HG03095 (cell line): Measurements from ENCODE around the gene HLCS.

Experiments
- ATAC-seq: cut with Tn5 transposase; IDR thresholded peaks from one replicate; pipeline ENCODE4 v1.9.1; 2021; ENCODE audit warnings: moderate library complexity; ENCODE audit not compliant: unreplicated experiment

HLCS gene

GRCh38 chr21:36985751-36986594, 19.5 kb upstream of the HLCS start:
- no peak for ATAC-seq

GRCh38 chr21:36981977-36982700, 15.7 kb upstream of the HLCS start:
- ATAC-seq, result no peak

DNA sequence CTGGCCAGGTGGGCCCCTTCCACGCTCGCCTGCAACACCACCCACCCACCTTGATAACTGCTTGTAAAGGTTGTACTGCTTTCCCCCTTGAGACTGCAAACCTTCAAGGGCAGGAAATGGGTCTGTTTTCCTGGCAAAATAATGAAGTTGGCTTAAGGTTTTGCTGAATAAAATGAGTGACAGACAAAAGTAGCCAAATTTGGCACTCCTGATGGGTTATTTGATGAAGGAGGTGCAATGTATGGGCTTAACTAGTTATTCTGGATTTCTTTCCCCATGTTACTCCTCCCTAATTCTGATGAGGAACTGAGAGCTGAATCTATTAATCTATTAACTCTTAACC, 14.6 kb upstream of the HLCS start:
- no peak for ATAC-seq

DNA sequence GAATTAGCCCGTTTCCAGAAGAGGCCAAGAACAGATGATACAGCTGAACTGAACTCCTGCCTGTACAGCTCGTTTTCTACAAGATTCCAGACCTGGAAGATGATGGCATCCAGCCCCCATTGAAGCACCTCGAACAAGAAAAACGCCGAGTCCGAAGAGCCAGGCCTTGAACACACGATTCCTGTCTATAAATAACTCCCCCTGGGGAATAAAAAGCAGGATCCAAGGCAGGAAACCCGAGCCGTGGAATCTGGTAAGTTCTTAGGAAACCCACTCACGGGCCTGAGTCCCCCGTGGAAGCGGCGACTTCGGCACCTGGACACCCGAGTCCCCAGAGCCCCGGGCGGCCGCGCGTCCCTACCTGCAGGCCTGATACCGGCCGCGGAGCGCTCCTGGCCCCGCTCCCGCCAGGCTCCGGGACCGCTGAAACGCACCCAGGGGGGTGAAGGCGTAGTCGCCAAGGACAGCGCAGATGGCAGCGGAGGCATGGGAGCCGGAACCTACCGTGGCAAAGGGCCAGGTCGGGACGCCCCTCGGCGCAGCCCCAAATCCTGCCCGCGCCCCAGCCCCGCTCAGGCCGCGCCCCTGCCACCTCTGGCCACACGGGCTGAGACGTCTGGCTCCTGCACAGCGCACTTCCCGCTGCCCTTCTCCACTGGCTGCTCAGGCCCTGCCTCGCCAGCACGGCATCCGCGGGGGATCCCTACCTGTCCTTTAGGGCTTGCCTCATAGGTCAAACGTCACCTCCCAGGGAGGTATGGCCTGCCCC, 14.0 kb upstream of the HLCS start:
- no peak for ATAC-seq

DNA sequence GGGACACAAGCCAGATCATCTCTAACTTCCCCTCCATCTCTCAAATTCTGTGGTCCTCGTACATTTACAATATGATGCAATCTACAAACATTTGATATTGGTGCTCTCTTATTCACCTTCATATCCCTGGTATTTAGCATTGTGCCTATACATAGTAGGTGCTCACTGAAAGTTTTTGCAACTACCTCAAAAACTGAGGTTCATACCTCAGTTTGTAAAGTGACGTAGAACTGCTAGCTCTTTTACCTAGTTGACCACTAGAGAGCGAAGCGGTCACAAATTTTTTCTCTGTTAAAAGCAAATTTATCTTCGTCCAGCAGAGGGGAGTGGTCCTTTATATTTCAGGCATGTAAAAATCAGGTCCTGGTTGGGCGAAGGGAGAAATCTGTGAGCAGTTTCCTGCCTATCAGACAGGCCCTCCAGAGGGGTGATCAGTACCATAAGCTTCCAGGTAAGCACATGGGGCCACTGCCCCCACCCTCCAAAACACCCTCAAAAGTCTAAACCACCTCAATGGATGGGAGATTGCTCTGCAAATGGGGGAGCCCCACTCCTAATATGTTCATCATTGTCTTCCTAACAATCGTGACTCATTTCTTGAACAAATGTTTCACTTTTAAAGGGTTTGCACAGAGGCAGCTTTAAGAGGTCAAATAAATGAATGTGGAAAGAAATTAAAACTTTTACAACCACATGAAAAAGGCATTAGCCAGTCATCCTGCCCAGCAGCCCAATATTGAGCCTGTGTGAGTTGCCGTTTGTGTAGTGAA, 10.6 kb upstream of the HLCS start:
- peak; percentile 64 for ATAC-seq

- no peak for ATAC-seq
These were observed 9.9 kb upstream of the HLCS start for GRCh38 chr21:36976228-36976861.

DNA sequence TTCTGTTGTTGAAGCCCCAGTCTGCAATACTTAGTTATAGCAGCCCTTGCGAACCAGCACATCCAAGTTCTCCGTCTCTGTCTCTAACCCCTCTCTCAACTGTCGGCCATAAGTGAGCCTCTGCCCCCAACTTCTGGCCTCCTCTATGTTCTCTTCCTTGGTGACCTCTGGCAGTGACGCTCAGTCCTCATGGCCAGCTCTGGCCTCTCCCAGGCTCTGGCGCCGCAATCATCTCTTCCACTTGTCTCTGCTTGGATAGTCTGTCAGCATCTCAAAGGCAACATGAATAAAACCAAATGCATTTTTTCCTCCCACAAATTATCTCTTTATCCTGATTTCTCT, 8.4 kb upstream of the HLCS start:
- ATAC-seq, result no peak

DNA sequence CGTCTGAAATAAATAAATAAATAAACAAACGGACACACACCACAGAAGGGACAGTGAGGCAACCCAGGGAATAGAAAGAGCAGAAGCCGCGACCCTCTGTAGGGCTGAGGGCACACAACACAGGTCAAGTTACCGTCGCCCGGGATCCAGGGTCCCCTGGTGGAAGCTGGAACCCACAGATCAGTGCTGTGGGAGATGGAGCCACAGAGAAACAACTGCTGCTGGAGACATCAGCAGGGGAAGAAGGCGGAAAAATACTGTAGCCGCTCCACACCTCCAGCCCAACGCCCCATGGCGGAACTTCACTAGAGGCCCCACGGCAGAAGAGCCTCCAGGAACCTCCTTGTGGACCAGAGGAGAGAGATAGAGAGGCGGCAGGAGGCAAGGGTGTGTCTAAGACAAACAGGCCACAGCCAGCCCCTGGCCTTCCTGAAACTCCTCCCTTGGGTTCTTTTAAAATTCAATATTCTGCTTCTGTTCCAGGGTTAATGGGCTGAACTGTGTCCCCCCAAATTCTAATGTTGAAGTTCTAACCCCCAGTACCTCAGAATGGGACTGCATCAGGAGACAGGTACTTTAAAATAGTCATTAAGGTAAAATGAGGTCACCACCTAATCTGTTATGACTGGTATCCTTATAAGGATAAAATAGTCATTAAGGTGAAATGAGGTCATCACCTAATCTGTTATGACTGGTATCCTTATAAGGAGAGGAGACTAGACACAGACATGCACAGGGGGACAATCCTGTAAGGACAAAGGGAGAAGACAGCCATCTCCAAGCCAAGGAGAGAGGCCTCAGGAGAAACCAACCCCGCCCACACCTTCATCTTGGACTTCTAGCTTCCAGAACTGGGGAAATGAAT, 7.7 kb upstream of the HLCS start:
- ATAC-seq, result no peak

DNA sequence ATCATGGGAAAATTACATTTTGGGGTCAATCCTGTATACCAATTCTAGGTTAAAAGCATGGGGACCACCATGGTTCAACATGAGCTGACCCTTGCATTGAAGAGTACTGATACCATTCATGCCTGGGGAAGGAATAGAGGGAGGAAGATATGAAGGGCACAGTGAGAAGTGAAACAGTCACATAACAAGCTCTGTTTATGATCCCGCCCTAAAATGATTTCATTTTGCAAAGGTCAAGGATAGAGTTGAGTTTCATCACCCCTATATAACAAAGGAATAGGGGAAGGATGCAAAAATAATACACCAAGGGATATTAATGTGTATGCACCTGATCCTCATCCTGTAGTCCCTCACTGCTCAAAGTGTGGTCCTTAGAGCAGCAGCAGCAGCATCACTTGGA, 2.5 kb upstream of the HLCS start:
- ATAC-seq, result no peak

DNA sequence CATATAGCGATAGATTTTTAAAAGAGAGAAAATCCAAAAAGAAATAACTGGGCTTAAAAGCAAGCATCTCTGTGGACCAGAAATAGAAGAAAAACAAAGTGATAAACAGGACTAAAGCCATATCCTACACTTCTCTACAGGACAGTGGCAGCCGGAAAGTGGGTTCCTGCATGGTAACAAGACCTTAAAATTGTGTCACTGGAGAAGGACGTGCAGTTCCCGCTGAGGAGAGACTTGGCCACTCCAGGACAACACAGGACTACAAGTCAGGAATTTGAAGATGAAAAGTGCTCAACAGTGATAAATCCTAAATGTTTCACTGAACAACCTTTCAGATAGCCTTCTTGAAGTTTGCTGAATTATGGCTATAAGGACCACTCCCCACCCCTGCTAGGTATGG, 1.9 kb upstream of the HLCS start:
- ATAC-seq, result no peak

DNA sequence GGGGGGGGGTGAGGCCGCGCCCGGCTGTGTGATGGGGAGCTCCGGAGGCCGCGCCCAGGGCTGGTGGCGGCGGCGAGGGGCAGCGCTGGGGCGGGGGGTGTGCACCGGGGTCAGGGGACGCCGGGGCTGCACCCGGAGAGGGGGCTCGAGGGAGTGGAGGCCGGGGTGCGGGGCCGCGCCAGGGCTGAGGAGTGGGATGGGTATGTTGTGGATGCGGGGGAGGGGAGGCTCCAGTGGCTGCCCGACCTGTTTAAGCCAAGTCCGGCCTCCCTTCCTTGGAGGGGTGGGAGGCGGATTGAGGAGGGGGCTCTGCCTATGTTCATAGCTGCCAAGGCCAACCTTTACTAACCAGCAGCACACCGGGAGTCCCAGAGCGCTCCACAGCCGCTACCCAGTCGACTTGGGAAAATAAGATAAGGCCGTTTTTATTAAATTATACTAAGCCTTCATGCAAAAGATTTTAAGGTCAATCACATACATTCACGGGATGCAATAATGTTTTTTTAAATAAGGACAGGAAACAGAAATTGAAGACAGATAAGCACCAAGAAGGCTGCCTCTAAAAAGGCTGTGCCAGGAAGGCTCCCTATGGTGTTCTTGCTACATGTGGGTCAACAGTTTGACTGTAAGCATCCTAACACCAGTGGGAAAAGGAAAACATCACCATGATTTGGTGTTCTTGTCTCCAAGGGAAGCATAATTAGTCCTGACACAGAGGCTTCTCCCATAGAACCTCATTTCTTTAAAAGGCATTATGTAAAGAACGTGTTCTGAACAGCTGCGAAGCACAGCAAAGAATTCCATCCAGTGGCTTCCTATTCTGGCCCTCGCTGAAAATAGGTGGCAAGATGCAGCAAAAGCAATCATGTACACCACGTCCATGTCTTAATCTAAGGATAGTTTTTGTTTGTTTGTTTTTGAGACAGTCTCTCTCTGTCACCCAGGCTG, 626 bp upstream of the HLCS start:
- ATAC-seq, result peak; percentile 9

DNA sequence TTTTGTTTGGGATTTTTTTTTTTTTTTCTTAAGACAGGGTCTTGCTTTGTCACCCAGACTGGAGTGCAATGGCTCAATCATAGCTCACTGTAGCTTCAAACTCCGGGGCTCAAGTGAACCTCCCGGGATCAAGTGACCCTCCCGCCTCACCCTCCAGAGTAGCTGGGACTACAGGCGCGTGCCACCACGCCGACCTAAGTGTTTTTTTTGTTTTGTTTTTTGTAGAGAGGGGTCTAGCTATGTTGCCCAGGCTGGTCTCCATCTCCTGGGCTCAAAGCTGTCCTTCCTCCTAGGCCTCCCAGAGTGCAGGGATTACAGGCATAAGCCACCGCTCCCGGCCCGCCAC, 776 bp downstream of the HLCS start:
- ATAC-seq, result no peak

- no peak for ATAC-seq
These were observed 1.4 kb downstream of the HLCS start for GRCh38 chr21:36964827-36965719.

DNA sequence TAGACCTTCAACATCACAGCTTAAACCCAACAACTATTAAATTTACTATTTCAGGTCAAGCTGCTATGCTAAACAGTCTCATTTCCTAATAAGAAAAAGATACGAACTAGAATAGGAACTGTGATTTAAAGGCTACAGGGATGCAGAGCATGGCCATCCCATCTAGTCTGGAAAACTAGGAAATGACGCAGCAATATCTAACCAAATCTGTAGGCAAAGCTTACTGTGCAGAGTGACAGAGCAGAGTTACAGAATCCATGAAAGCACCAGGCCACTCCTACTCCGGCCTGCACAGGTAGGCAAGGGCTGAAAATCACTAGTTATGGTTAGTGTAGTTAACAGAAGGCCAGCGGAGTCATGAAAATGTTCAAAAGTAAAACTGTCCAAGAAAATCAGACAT, 2.1 kb downstream of the HLCS start:
- no peak for ATAC-seq

DNA sequence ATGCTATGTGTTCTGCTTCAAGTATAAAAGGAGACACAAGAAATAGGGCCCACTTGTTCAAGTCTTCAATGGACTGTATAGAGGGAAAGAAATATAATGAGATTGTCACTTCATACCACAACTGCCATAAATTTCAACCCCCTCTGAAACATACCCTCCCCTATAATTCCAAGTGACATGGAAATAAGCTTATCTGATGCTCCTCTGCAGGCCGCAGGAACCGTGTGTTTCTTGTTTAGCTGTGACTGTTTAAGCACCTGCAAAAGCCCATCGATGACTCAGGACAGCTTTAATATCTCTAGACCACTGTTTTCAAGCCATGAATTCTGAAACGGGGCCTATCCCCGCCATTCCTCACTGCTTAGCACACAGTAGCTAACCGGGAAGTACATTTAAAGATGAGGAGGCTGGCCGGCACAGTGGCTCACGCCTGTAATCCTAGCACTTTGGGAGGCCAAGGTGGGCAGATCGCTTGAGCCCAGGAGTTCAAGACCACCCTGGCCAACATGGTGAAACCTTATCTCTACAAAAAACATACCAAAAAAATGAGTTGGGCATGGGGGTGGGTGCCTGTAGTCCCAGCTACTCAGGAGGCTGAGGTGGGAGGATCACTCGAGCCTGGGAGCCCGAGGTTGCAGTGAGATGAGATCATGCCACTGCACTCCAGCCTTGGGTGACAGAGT, 4.2 kb downstream of the HLCS start:
- no peak for ATAC-seq

GRCh38 chr21:36960676-36961284, 5.7 kb downstream of the HLCS start:
- ATAC-seq, result no peak
